ENCODE results near the gene WDTC1. TPM values are rescaled to one million over a fixed set of nuclear protein-coding genes. Genes with fewer than 3 reads are reported as not detected.

WDTC1 gene
- total RNA-seq, 1 experiment from 2014 or later = 26.6 TPM

- Histone ChIP-seq H3K9me2 (ENCODE audit: insufficient read depth) (no peaks in the 10 kb centered on the region), H2AFZ (ENCODE audit: low read depth, low read length, poor library complexity, severe bottlenecking) (no peak overlapping the region), H3K79me2 (ENCODE audit: insufficient read depth, low read length) (no peaks in the 10 kb centered on the region), H3K27me3 (ENCODE audit: insufficient read depth, low read length) (no peaks in the 10 kb centered on the region), H3K9me3 (ENCODE audit: control insufficient read depth in 1 of 2, insufficient read depth in 1 of 2, low read depth in 1 of 2, low read length in 2 of 2) (no peaks in the 10 kb centered on the region), H3K4me1 (ENCODE audit: control insufficient read depth in 1 of 2, insufficient read depth in 2 of 2, low read length in 2 of 2) (peaks cover 12 to 22% of the 10 kb centered on the region in 2 experiments), H4K20me1 (ENCODE audit: insufficient read depth) (no peaks in the 10 kb centered on the region), H3K9ac (ENCODE audit: low read length) (no peak overlapping the region), H3K4me2 (ENCODE audit: low read length) (no peak overlapping the region), H3K4me3 (replicated peaks in 1 of 2; ENCODE audit: low read depth in 1 of 2, low read length in 2 of 2) (no peak overlapping the region), H3K36me3 (ENCODE audit: control insufficient read depth in 1 of 2, insufficient read depth in 2 of 2, low read length in 2 of 2) (peaks cover 0 to 7% of the 10 kb centered on the region in 2 experiments; a peak in 1 of 4 replicates), H3K27ac (ENCODE audit: low read depth, low read length) (no peak overlapping the region; the same call in 1 of the 2 replicates)
- ChIA-PET RAD21 (ENCODE audit: low non-redundant PET in 1 of 2, low total read pairs in 2 of 2, uncharacterized antibody in 2 of 2, unreplicated experiment in 2 of 2) (no interaction called here), CTCF (interaction anchor here (0.7 to 1.4 kb wide), 3 partner anchors 9 to 21 kb away, joined by 3 read pairs; no protein-coding TSS in a partner anchor), POLR2A (interaction anchor here (2.4 kb wide), 1 partner anchor 13 kb away, joined by 14 read pairs; the partner anchor contains the start of gene MAP3K6)
- no TSS peak for BruUV-seq (replicated peaks)
- DNase-seq (ENCODE audit: low read depth, low spot score) = no peak
- no peak for ATAC-seq
- TF ChIP-seq POLR2AphosphoS5 (IDR thresholded peaks at IDR 0.05; ENCODE audit: low read depth, low read length) (no peak), CTCF (IDR thresholded peaks at IDR 0.05 in 2 of 3, conservative IDR thresholded peaks at IDR 0.05 in 1 of 3; ENCODE audit: borderline replicate concordance in 1 of 3, insufficient read depth in 1 of 3, low read depth in 2 of 3, low read length in 2 of 3) (no peak), CBX3 (IDR thresholded peaks at IDR 0.05; ENCODE audit: low read depth) (no peak), POLR2A (IDR thresholded peaks at IDR 0.05; ENCODE audit: borderline replicate concordance, extremely low read depth, insufficient read depth, insufficient read length) (no peak), SRF (IDR thresholded peaks at IDR 0.05; ENCODE audit: low read depth) (no peak), SP1 (IDR thresholded peaks at IDR 0.05; ENCODE audit: low read depth) (no peak), ZNF274 (IDR thresholded peaks at IDR 0.05; ENCODE audit: low read depth, low read length) (no peak), ELF1 (IDR thresholded peaks at IDR 0.05; ENCODE audit: borderline replicate concordance, low read depth) (no peak), CEBPB (IDR thresholded peaks at IDR 0.05; ENCODE audit: low read depth) (no peak), REST (IDR thresholded peaks at IDR 0.05; ENCODE audit: low read depth) (no peak), TCF7L2 (IDR thresholded peaks at IDR 0.05; ENCODE audit: borderline replicate concordance, extremely low read depth, insufficient read depth, insufficient read length) (no peak), SIN3A (IDR thresholded peaks at IDR 0.05; ENCODE audit: low read depth) (no peak), JUND (IDR thresholded peaks at IDR 0.05) (no peak), EGR1 (IDR thresholded peaks at IDR 0.05; ENCODE audit: low read depth) (no peak), YY1 (IDR thresholded peaks at IDR 0.05; ENCODE audit: extremely low read depth, insufficient replicate concordance, low read depth, low read length) (no peak), FOSL1 (IDR thresholded peaks at IDR 0.05; ENCODE audit: low read depth) (no peak), EZH2 (IDR thresholded peaks at IDR 0.05) (no peak), ZFX (IDR thresholded peaks at IDR 0.05) (no peak)
- TF ChIP-seq, protein P1, sequence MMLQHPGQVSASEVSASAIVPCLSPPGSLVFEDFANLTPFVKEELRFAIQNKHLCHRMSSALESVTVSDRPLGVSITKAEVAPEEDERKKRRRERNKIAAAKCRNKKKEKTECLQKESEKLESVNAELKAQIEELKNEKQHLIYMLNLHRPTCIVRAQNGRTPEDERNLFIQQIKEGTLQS (IDR thresholded peaks at IDR 0.05) = no peak
- TF ChIP-seq, protein P2, sequence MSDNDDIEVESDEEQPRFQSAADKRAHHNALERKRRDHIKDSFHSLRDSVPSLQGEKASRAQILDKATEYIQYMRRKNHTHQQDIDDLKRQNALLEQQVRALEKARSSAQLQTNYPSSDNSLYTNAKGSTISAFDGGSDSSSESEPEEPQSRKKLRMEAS (IDR thresholded peaks at IDR 0.05) = no peak
- intact Hi-C loops (cut with micrococcal nuclease) = no loop called here
Observed at GRCh38 chr1:27353629-27354028, 119.2 kb downstream of the WDTC1 start.

Data from HCT116 (cell line).